ENCODE results near the gene LRRC32. TPM values are rescaled to one million over a fixed set of nuclear protein-coding genes. Genes with fewer than 3 reads are reported as not detected.

Gene LRRC32
- total RNA-seq, 4 donors from 2014 or later = 15.6 to 42.5 (median 17.9) TPM

DNA sequence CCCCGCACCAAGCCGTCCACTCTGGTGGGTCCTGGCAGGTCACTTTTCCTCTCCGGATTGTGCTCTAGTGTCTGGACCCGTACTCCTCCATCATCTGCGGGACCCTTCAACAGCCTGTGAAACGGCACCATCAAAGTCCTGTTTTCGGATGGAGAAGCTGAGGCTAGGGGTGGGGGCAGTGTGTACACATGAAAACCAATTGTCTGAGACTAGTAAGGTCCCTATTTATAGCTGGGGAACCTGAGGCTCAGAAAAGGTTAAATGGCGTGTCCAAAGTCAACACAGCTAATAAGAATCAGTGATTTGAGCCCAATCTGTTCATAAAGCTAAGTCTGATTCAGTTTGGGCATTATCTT is 668 bp upstream of the LRRC32 start:
- Histone ChIP-seq H3K27ac (peak overlapping the region in 2 of 3 donors; percentile 73), H3K27me3 (peaks cover 3% of the 10 kb centered on the region), H3K36me3 (no peaks in the 10 kb centered on the region), H3K4me3 (replicated peaks in 1 of 3) (peak overlapping the region in 1 of 3 donors; percentile 47), H3K9me3 (no peaks in the 10 kb centered on the region), H3K4me1 (peaks cover 21 to 33% of the 10 kb centered on the region in 2 donors)
- 36 to 43% methylated on average over 5 to 8 of the region's 8 CpGs for WGBS, 2 donors
- no peak for DNase-seq
- TF ChIP-seq, protein P1, sequence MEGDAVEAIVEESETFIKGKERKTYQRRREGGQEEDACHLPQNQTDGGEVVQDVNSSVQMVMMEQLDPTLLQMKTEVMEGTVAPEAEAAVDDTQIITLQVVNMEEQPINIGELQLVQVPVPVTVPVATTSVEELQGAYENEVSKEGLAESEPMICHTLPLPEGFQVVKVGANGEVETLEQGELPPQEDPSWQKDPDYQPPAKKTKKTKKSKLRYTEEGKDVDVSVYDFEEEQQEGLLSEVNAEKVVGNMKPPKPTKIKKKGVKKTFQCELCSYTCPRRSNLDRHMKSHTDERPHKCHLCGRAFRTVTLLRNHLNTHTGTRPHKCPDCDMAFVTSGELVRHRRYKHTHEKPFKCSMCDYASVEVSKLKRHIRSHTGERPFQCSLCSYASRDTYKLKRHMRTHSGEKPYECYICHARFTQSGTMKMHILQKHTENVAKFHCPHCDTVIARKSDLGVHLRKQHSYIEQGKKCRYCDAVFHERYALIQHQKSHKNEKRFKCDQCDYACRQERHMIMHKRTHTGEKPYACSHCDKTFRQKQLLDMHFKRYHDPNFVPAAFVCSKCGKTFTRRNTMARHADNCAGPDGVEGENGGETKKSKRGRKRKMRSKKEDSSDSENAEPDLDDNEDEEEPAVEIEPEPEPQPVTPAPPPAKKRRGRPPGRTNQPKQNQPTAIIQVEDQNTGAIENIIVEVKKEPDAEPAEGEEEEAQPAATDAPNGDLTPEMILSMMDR (IDR thresholded peaks at IDR 0.05) = no peak
- no peak for TF ChIP-seq POLR2A (IDR thresholded peaks at IDR 0.05)
- intact Hi-C loops (cut with DNase I) = no loop called here

DNA sequence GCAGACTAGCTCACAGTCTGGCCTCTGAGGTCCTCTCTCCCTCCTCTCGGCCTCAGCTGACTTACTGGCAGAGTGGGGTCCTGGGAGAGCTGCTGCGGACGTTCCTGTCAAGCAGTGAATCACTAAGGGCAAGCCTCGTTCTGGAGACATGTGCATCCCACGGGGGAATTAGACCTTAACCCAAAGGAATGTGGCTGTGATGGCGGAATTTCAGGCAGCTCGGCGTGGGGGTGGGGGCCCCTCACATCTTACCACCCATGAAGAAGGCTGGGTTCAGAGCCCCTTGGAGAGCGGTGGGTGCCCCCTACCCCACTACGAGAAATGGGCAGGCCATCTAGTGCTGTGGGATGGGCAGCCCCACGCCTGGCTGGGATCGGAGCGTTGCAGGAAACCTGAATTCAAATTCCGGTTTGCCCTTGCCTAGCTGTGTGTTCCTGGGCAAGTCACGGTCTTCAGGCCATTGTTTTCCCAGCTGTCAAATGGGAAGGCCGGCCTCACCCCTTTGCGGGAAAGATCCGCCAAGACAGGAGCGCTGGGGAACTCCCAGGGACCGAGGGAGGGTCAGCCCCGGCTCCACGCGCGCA is 554 bp downstream of the LRRC32 start:
- peaks cover 21 to 44% of the 10 kb centered on the region in 2 donors for H3K4me1 ChIP-seq
- H3K27me3 ChIP-seq = peaks cover 3% of the 10 kb centered on the region
- intact Hi-C loops (cut with DNase I) = no loop called here
- peak overlapping the region in 2 of 3 donors; percentile 25 to 47 for H3K4me3 ChIP-seq (replicated peaks in 1 of 3)
- H3K27ac ChIP-seq = peak overlapping the region; percentile 9 to 73 (median 73)
- WGBS, 2 donors = 15 to 37% methylated on average over 11 to 15 of the region's 24 CpGs
- no peak for TF ChIP-seq POLR2A (IDR thresholded peaks at IDR 0.05)
- TF ChIP-seq, protein P1 (IDR thresholded peaks at IDR 0.05) = no peak
- no peaks in the 10 kb centered on the region for H3K36me3 ChIP-seq
- no peaks in the 10 kb centered on the region for H3K9me3 ChIP-seq
- DNase-seq = no peak

DNA sequence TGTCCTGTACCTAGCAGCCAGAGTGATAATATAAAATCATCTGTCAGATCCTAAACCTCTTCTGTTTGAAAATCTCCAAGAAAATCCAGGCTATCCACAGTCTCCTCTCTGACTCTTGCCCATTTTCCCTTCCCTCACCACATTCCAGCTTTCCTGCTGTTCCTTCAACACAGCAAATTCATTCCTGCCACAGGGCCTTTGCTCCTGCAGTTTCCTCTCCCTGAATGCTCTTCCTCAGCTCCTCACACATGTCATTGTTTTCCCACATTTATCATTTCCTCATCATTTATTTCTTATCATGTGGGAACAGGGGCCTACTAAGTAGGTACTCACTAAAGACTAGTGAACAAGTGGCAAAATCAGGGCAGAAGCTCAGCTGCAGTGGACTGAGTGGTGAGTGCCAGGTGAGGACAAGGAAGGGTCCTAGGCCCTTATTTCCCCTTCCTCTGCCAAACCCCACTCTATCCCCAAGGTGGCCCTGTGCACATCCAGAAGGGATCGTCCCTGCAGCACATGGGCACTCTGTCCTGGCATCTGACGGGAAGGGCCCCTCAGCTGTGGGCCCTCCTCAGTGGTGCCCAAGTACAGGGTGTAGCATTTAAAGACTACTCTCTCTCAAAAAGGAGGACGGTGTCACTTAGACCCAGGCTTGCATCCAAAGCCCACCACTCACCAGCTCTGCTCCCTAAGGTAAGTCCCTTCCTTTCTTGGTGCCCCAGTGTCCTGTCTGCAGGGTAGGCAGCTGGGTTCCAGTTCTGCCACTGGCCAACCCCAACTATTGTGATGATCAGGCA is 2.0 kb downstream of the LRRC32 start:
- Histone ChIP-seq H3K27me3 (peaks cover 3% of the 10 kb centered on the region), H3K4me1 (peaks cover 21 to 44% of the 10 kb centered on the region in 2 donors), H3K27ac (peak overlapping the region in 2 of 3 donors; percentile 12 to 73), H3K9me3 (no peaks in the 10 kb centered on the region), H3K36me3 (no peaks in the 10 kb centered on the region), H3K4me3 (replicated peaks in 1 of 3) (peak overlapping the region in 1 of 3 donors; percentile 47)
- TF ChIP-seq POLR2A (IDR thresholded peaks at IDR 0.05) = no peak
- intact Hi-C loops (cut with DNase I) = no loop called here
- 66 to 89% methylated on average over 3 of the region's 3 CpGs for WGBS, 2 donors
- no peak for DNase-seq

DNA sequence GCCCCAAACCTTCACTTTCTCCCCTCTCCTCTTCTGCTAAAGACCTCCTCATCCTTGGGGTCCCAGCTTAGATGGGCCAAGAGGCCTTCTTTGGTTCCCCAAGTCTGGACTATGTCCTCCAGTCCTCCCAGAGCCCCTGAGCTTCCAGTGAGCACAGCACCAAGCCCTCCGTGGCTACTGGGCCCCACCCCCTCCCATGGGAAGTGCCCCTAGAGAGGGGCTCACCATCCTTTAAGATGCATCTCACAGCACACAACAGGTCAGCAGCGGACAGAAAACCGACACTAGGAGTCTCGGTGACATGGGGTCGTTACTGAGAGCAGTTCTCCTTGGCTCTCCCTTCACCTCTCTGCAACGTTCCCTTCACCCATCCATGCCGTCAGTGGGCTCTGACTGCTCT is 2.7 kb downstream of the LRRC32 start:
- WGBS, 2 donors = 78 to 83% methylated on average over 7 of the region's 7 CpGs
- H3K27ac ChIP-seq = peak overlapping the region in 2 of 3 donors; percentile 12 to 73
- peaks cover 19 to 40% of the 10 kb centered on the region in 2 donors for H3K4me1 ChIP-seq
- H3K4me3 ChIP-seq (replicated peaks in 1 of 3) = peak overlapping the region in 1 of 3 donors; percentile 47
- no peaks in the 10 kb centered on the region for H3K36me3 ChIP-seq
- no peak for DNase-seq
- TF ChIP-seq, protein P1 (IDR thresholded peaks at IDR 0.05) = no peak
- TF ChIP-seq POLR2A (IDR thresholded peaks at IDR 0.05) = no peak
- peaks cover 3% of the 10 kb centered on the region for H3K27me3 ChIP-seq
- H3K9me3 ChIP-seq = no peaks in the 10 kb centered on the region
- intact Hi-C loops (cut with DNase I) = no loop called here

DNA sequence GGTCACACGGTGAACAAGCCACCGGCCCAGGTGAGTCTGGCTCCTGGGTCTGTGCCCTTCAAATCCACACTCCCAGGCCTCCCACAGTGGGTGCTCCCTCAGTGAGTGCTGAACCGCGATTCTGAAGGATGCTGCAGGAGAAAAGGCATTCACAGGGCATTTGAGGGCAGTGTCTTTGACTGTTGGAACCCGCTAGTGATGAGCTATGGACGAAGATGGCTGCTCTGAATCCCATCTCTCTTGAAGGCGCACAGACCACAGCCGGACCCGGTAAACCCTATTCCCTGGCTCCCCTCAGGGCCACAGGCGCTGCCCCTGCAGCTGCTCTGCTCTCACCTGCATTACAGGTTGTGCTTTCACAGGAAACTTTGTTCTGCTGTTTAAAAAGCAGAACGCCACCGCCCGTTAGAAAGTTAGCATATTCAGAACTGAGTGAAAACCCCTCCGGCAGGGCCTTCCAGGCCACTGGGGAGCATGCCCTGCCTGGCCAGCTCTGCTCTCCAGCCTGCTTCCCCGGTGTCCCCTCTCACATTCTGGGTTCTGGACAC is 3.2 kb downstream of the LRRC32 start:
- intact Hi-C loops (cut with DNase I) = no loop called here
- no peaks in the 10 kb centered on the region for H3K9me3 ChIP-seq
- peaks cover 3% of the 10 kb centered on the region for H3K27me3 ChIP-seq
- peaks cover 14 to 35% of the 10 kb centered on the region in 2 donors for H3K4me1 ChIP-seq
- H3K36me3 ChIP-seq = no peaks in the 10 kb centered on the region
- no peak for DNase-seq
- H3K27ac ChIP-seq = peak overlapping the region in 2 of 3 donors; percentile 12 to 73
- 77 to 84% methylated on average over 12 to 15 of the region's 15 CpGs for WGBS, 2 donors
- TF ChIP-seq, protein P1 (IDR thresholded peaks at IDR 0.05) = no peak
- TF ChIP-seq POLR2A (IDR thresholded peaks at IDR 0.05) = no peak
- peak overlapping the region in 1 of 3 donors; percentile 47 for H3K4me3 ChIP-seq (replicated peaks in 1 of 3)

Measured in thyroid gland (tissue), 4 donors.